MM.1S (cell line): Measurements from ENCODE around the gene SRRM4.

Experiments used
- CTCF ChIP-seq: fragments of 300-600 bp; sonication (generic); IDR thresholded peaks from 2 replicates; pipeline ENCODE4 v1.5.1; 2016; ENCODE audit warnings: antibody characterized with exemption, low read length, mixed read lengths
- EZH2 ChIP-seq: fragments of 300-600 bp; sonication (generic); optimal IDR thresholded peaks from 2 replicates; pipeline ENCODE3; 2017; ENCODE audit warnings: low read depth, mild to moderate bottlenecking, antibody characterized with exemption, low read length, mixed read lengths
- EZH2phosphoT487 ChIP-seq: fragments of 300-600 bp; sonication (generic); IDR thresholded peaks from 2 replicates; pipeline ENCODE4 v1.6.1; 2018; ENCODE audit warnings: antibody characterized with exemption, low read length

GRCh38 chr12:119072440-119072839, 91.1 kb downstream of the SRRM4 start:
- no peak for TF ChIP-seq CTCF
- no peak for TF ChIP-seq EZH2
- no peak for TF ChIP-seq EZH2phosphoT487
